AG10803 (cell line): ENCODE measurements around the gene BRSK1.

ENCODE experiments used
- DNase-seq: peaks from one replicate; pipeline ENCODE4 v3.0.0; 2010; ENCODE audit warnings: low read depth
- H3K4me3 ChIP-seq: 2 replicates; pipeline ENCODE4 v1.5.1; 2011; ENCODE audit warnings: mild to moderate bottlenecking, low read length, control low read depth
- TF ChIP-seq, protein P1 (sequence below): conservative IDR thresholded peaks from 2 replicates; pipeline ENCODE4 v1.5.1; 2011; ENCODE audit warnings: mild to moderate bottlenecking, low read length, control low read depth, inconsistent platforms

The BRSK1 gene

DNA sequence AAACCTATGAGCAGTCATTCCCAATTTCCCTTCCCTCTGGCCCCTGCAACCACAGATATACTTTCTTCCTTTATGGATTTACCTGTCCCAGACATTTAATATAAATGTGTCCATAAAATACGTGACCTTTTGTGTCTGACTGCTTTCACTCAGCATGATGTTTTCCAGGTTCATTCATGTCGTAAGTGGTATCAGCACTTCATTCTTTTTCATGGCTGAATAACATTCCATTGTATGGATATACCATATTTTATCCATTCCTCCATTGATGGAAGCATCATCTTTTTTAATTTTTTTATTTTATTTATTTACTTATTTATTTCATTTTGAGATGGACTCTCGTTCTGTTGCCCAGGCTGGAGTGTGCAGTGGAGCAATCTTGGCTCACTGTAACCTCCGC, 17.0 kb upstream of the BRSK1 start:
- H3K4me3 ChIP-seq, result no peak overlapping the region
- TF ChIP-seq, protein P1, sequence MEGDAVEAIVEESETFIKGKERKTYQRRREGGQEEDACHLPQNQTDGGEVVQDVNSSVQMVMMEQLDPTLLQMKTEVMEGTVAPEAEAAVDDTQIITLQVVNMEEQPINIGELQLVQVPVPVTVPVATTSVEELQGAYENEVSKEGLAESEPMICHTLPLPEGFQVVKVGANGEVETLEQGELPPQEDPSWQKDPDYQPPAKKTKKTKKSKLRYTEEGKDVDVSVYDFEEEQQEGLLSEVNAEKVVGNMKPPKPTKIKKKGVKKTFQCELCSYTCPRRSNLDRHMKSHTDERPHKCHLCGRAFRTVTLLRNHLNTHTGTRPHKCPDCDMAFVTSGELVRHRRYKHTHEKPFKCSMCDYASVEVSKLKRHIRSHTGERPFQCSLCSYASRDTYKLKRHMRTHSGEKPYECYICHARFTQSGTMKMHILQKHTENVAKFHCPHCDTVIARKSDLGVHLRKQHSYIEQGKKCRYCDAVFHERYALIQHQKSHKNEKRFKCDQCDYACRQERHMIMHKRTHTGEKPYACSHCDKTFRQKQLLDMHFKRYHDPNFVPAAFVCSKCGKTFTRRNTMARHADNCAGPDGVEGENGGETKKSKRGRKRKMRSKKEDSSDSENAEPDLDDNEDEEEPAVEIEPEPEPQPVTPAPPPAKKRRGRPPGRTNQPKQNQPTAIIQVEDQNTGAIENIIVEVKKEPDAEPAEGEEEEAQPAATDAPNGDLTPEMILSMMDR, result no peak
- DNase-seq, result no peak

DNA sequence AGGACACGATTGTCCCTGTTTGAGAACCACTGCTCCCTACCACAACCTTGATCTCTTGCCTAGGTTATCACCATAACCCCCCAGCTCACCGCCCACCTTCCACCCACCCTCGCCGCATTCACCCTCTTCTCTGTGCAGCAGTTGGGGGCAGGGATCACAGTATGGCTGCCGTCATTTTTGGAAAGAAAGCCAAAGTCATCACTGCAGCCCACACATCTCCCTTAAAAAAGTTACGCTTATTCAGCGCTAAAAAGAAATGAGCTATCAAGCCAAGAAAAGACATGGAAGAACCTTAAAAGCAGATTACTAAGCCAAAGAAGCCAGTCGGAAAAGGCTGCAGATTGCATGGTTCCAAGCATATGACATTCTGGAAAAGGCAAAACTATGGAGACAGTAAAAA, 14.5 kb upstream of the BRSK1 start:
- no peak overlapping the region for H3K4me3 ChIP-seq

DNA sequence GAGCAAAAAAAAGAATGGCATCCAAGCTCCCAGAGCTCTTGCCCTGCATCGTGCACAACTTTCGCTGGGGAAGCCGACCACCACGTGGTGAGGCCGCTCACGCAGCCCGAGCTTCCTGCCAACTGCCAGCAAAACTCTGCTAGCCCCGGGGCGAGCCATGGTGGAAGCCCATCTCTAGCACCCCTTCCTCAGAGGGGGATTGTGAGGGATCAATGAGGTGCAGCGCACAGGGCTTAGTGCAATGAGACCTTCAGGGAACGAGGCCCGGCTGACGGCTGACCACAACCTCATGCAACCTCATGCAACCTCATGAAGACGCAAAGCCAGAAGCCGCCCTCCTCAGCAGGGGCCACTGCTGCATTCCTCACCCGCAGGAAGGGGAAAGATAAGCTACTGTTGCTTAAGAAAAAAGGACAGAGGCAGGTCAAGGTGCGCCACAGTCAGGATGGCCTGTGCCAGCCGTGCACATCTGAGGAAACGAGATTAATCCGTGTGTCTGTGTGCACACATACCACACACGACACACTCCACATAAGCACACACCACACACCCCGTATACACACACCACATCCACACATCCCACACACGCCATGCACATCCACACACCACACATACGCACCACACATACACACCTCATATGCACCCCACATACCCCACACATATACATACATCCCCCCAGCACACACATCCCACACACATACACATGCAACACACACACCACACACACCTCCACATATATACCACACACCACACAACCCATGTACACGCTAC, 13.4 kb upstream of the BRSK1 start:
- DNase-seq, result no peak
- H3K4me3 ChIP-seq, result no peak overlapping the region
- TF ChIP-seq, protein P1, result no peak

More for the DNA sequence above, 14.5 kb upstream of the BRSK1 start:
- TF ChIP-seq, protein P1, result no peak
- no peak for DNase-seq

DNA sequence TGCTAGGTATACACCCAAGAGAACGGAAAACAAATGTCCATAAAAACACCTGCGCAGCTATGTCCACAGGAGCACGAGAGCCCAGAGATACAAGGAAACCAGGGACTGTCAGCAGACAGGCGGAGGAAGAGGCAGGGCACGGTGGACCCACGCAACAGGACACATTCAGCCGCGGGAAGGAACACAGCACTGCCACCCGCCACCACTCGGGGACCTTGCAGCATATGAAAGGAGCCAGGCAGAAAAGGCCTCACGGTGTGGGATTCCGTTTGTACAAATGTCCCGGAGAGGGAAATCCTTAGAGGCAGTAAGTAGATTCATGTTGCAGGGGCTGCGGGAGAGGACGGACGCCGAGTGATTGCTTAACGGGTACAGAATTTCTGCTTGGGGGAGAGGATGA, 11.7 kb upstream of the BRSK1 start:
- TF ChIP-seq, protein P1, result no peak
- no peak for DNase-seq
- H3K4me3 ChIP-seq, result no peak overlapping the region

DNA sequence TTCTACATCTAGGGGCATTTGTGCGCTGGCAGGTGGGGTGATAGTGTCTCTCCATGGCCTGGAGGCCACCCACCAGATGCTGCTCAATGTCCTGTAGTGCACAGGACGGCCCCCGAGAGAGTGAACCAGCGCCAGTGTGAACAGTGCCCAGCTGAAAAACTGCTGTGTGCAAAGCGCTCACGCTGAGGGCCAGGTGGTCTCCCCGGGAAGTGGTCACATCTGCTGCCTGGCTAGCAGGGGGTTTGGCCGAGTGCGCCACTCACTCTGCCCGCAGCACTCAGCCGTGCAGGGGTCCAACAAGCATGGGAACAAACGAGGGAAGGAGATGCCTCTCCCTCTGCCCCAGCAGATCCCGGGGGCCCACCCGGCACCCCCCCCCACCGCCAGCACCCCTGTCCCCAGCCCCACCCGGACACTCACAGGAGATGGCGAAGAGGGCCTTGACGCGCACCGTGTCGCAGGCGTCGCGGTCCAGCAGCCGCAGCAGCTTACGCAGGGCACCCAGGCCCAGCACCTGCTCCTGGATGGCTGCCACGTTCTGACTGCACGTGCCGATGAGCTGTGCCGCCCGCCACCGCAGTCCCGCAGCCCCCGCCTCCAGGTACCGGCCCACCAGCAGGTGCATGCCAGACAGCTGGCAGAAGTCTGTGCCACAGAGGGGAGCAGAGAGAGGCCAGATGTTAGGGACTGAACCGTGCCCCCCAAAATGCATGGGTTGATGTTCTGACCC, 9.7 kb upstream of the BRSK1 start:
- no peak overlapping the region for H3K4me3 ChIP-seq
- TF ChIP-seq, protein P1, result no peak
- no peak for DNase-seq

DNA sequence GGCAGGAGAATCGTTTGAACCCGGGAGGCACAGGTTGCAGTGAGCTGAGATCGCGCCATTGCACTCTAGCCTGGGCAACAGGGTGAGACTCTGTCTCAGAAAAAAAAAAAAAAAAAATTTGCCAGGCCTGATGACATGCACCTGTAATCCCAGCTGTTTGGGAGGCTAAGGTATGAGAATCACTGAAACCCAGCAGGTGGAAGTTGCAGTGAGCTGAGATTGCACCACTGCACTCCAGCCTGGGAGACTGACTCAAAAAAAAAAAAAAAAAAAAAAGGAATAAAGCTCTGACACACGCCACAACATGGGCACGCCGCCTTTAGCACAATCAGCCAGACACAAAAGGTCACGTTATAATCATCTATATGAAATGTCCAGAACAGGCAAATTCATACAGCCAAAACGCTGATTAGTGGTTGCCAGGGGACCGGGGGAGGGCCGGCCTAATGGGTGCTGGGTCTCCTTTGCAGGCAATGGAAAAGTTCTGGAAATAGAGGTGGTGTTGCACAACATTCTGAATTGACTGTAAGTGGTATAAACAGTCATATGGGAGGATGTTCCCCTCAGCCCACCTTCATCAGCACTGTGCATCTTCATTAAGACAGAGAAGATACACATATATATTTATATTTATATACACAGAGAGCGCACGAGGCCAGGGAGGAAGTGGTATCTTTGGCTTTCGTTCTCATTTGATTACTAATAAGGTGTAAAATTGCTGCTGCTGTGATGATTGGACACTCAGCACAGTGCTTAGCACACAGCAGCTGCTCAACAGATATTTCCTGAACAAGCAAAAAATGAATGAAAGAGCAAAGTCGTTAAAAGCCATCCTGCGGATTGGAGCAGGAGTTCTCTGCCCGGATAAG, 7.7 kb upstream of the BRSK1 start:
- DNase-seq, result no peak

More for the DNA sequence above, 7.7 kb upstream of the BRSK1 start:
- TF ChIP-seq, protein P1, result no peak
- no peak overlapping the region for H3K4me3 ChIP-seq
